ENCODE measurements around the gene GABRG3. TPM values are rescaled to one million over a fixed set of nuclear protein-coding genes. Genes with fewer than 3 reads are reported as not detected.

The GABRG3 gene
- total and polyA plus RNA-seq, 9 of the 15 experiments (the other 6 are each of a cell fraction or from before 2014, with no cell fraction given): 4.0 to 15.1 (median 11.2) TPM

DNA sequence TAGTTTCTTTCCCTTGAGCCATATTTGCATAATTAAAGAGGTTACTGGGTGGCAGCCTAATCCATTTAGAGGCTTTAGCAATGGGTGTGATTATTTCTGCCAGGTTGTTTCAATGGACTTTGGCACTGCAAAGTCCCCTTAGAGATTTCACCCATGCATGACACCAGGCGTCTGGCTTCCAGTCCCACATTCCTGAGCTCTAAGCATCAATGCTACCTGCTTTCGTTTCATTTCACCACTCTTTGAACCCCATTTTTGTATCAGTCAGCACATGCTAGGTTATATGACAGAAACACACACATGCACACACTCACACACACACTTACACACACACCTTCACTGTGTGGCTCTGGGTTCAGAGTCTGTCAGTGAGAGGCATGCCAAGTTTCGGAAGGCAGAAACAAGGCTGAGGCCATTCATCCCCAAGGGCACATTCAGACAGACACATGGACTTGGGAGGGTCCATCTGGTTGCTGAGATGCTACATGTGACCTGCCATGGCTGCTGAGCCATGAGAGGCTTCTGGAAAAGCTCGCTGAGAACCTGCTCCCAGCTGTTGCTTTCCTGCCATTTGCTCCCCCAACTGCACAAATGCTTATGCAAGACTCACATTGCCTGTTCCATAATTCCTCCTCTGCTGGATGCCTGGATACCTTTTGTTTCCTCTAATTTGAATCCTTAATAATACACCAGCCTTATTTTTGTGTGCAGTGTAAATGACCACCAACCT is 354.1 kb downstream of the GABRG3 start:
- H3K9me3 ChIP-seq (replicated peaks; ENCODE audit: control insufficient read depth, insufficient read depth, low read depth, low read length): no peaks in the 10 kb centered on the region
- BruUV-seq (replicated peaks): no TSS peak
- H4K20me1 ChIP-seq (replicated peaks; ENCODE audit: control insufficient read depth, insufficient read depth, low read length): no peaks in the 10 kb centered on the region
- no peak overlapping the region for H2AFZ ChIP-seq (ENCODE audit: low read depth, low read length)
- ATAC-seq: no peak
- CTCF ChIA-PET (ENCODE audit: low intra/inter-chr PET ratio): no interaction called here
- no peak overlapping the region for H3K4me2 ChIP-seq (ENCODE audit: insufficient read depth, low read length)
- in situ Hi-C loops (cut with MboI) (no loop called here), intact Hi-C loops (cut with micrococcal nuclease) (no loop called here)
- TF ChIP-seq ZNF778 (CRISPR knock-in tag; IDR thresholded peaks at IDR 0.05) (no peak), MITF (IDR thresholded peaks at IDR 0.05) (no peak), FOXO4 (CRISPR knock-in tag; IDR thresholded peaks at IDR 0.05) (no peak), GABPB2 (CRISPR knock-in tag; conservative IDR thresholded peaks at IDR 0.05) (no peak), KLF16 (IDR thresholded peaks at IDR 0.05) (no peak), SLC30A9 (CRISPR knock-in tag; IDR thresholded peaks at IDR 0.05) (no peak)
- no peaks in the 10 kb centered on the region for H3K27me3 ChIP-seq (ENCODE audit: control insufficient read depth in 2 of 2, insufficient read depth in 2 of 2, low read length in 2 of 2)
- FAIRE-seq: no peak
- H3K27ac ChIP-seq (ENCODE audit: extremely low read depth, low read depth, low read length): no peak overlapping the region
- DNase-seq (ENCODE audit: extremely low read depth in 1 of 4, low spot score in 3 of 4): no peak
- no peak overlapping the region for H3K9ac ChIP-seq (ENCODE audit: insufficient read depth in 1 of 2, low read depth in 2 of 2, low read length in 2 of 2)
- WGBS (ENCODE audit: insufficient coverage, low coverage, missing lambda C conversion rate): 50% methylated on average over 4 of the region's 4 CpGs
- peaks cover 14% of the 10 kb centered on the region; the same call in 2 of the 3 replicates for H3K36me3 ChIP-seq (ENCODE audit: control insufficient read depth, insufficient read depth, low read length)
- H3K4me1 ChIP-seq (replicated peaks in 1 of 2; ENCODE audit: control insufficient read depth in 2 of 2, insufficient read depth in 2 of 2, low read length in 2 of 2): peaks cover 0 to 3% of the 10 kb centered on the region in 2 experiments; a peak in 1 of 5 replicates
- H3K4me3 ChIP-seq: no peak overlapping the region
- POLR2A ChIA-PET: no interaction called here
- no peaks in the 10 kb centered on the region for H3K79me2 ChIP-seq (ENCODE audit: control insufficient read depth, insufficient read depth, low read length)
- no peaks in the 10 kb centered on the region for H3K9me1 ChIP-seq (ENCODE audit: control insufficient read depth, insufficient read depth, low read length)

Data from K562 (cell line).